ENCODE results near the gene PSG4.
"Not testable (repeated sequence)": the region's sequence is repeated elsewhere in the genome, so short reads cannot be mapped to it uniquely, and the experiment has no call there.

DNA sequence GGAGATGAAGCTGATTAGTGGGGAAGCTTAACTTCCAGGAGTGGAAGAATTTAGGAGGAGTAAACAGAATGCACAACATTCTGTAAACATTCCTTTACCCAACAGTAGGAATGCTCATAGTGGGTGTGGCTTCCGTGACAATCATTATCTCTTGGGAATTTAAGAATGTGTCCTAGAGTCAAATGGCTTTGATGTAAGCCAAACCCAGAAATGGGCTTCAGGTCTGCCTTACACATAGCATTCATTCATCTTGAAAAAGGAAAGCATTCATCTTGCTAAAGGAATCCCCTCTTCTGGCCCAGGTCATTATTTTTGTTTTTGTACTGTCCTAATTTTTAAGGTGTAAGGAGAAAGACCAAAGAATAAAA lies 43.2 kb upstream of the PSG4 start:
- TF ChIP-seq CTCF, POLR2AphosphoS5, POLR2A (IDR thresholded peaks at IDR 0.05): not testable (repeated sequence)

All from upper lobe of left lung (tissue), 4 donors.